Activated CD8-positive, alpha-beta memory T cell treated with anti-CD3 and anti-CD28 coated beads, Interleukin-2, amount 50 U/mL, for 1 hour (primary cell): Measurements from ENCODE around the gene MNAT1.
"Not testable (repeated sequence)": the region's sequence is repeated elsewhere in the genome, so short reads cannot be mapped to it uniquely, and the experiment has no call there.

ENCODE experiments used
- DNase-seq: peaks from one replicate; pipeline ENCODE4 v3.0.0-alpha.2; 2020; ENCODE audit errors: extremely low read depth

Gene MNAT1

GRCh38 chr14:60882219-60882618 lies 147.7 kb downstream of the MNAT1 start:
- no peak for DNase-seq

- DNase-seq: no peak
Observed at GRCh38 chr14:60884134-60884533, 149.6 kb downstream of the MNAT1 start.

GRCh38 chr14:60890636-60891035 lies 156.1 kb downstream of the MNAT1 start:
- DNase-seq: not testable (repeated sequence)

GRCh38 chr14:60893911-60894310 lies 159.3 kb downstream of the MNAT1 start:
- DNase-seq: no peak

GRCh38 chr14:60904381-60904780 lies 169.8 kb downstream of the MNAT1 start:
- DNase-seq: no peak

- DNase-seq: no peak
Observed at GRCh38 chr14:60905923-60906322, 171.4 kb downstream of the MNAT1 start.

- no peak for DNase-seq
Observed at GRCh38 chr14:60915781-60916180, 181.2 kb downstream of the MNAT1 start.

GRCh38 chr14:60922050-60922449 lies 187.5 kb downstream of the MNAT1 start:
- no peak for DNase-seq

GRCh38 chr14:60925286-60925685 lies 190.7 kb downstream of the MNAT1 start:
- DNase-seq: no peak

GRCh38 chr14:60926002-60926401 lies 191.4 kb downstream of the MNAT1 start:
- no peak for DNase-seq

GRCh38 chr14:60931218-60931617 lies 196.7 kb downstream of the MNAT1 start:
- DNase-seq: no peak

GRCh38 chr14:60933920-60934655 lies 199.5 kb downstream of the MNAT1 start:
- no peak for DNase-seq

- no peak for DNase-seq
Observed at GRCh38 chr14:60935319-60935718, 200.8 kb downstream of the MNAT1 start.

GRCh38 chr14:60943637-60944032 lies 209.1 kb downstream of the MNAT1 start:
- DNase-seq: no peak

GRCh38 chr14:60944204-60944603 lies 209.6 kb downstream of the MNAT1 start:
- DNase-seq: no peak

GRCh38 chr14:60945984-60946383 lies 211.4 kb downstream of the MNAT1 start:
- DNase-seq: no peak

GRCh38 chr14:60946773-60947172 lies 212.2 kb downstream of the MNAT1 start:
- no peak for DNase-seq

GRCh38 chr14:60951776-60952435 lies 217.3 kb downstream of the MNAT1 start:
- DNase-seq: no peak

GRCh38 chr14:60956202-60956601 lies 221.6 kb downstream of the MNAT1 start:
- no peak for DNase-seq

- DNase-seq: no peak
Observed at GRCh38 chr14:60956632-60957031, 222.1 kb downstream of the MNAT1 start.

GRCh38 chr14:60958146-60958545 lies 223.6 kb downstream of the MNAT1 start:
- no peak for DNase-seq

GRCh38 chr14:60963761-60964160 lies 229.2 kb downstream of the MNAT1 start:
- DNase-seq: no peak

- no peak for DNase-seq
Observed at GRCh38 chr14:60964904-60965303, 230.3 kb downstream of the MNAT1 start.

GRCh38 chr14:60965402-60965801 lies 230.8 kb downstream of the MNAT1 start:
- no peak for DNase-seq
